ENCODE measurements around the gene ITGB2. TPM values are rescaled to one million over a fixed set of nuclear protein-coding genes. Genes with fewer than 3 reads are reported as not detected.
"Not testable (repeated sequence)": the region's sequence is repeated elsewhere in the genome, so short reads cannot be mapped to it uniquely, and the experiment has no call there.

Gene ITGB2
- polyA plus RNA-seq, 1 of the 3 experiments (the other 2 are of a cell fraction) = 0.77 TPM

- Histone ChIP-seq H2AFZ (ENCODE audit: low read depth) (peak overlapping the region; percentile 78; the same call in 1 of the 2 replicates), H3K4me3 (ENCODE audit: low read depth in 2 of 2, low read length in 1 of 2) (no peak overlapping the region), H3K79me2 (ENCODE audit: insufficient read depth) (no peaks in the 10 kb centered on the region), H3K9me3 (no peaks in the 10 kb centered on the region), H4K20me1 (ENCODE audit: insufficient read depth) (no peaks in the 10 kb centered on the region), H3K9ac (no peak overlapping the region), H3K4me1 (ENCODE audit: control insufficient read depth in 1 of 2, insufficient read depth in 2 of 2, low read depth in 1 of 2, low read length in 1 of 2) (peaks cover 0 to 19% of the 10 kb centered on the region in 2 experiments; a peak in 1 of 4 replicates), H3K27me3 (ENCODE audit: insufficient read depth) (no peaks in the 10 kb centered on the region), H3K4me2 (peak overlapping the region; percentile 65; the same call in 1 of the 2 replicates), H3K36me3 (replicated peaks in 1 of 2; ENCODE audit: control insufficient read depth in 1 of 2, insufficient read depth in 2 of 2, low read length in 1 of 2) (no peaks in the 10 kb centered on the region), H3F3A (replicated peaks; ENCODE audit: insufficient read depth) (peaks cover 17% of the 10 kb centered on the region), H3K27ac (ENCODE audit: low read depth in 2 of 2, low read length in 1 of 2) (peak overlapping the region in 1 of 2 experiments; percentile 53; a peak in 2 of 4 replicates), H3K9me2 (no peaks in the 10 kb centered on the region)
- ChIA-PET POLR2A (no interaction called here), CTCF (interaction anchor here (1.6 to 2.6 kb wide), 2 partner anchors 12 to 52 kb away, joined by 5 to 14 read pairs; no protein-coding TSS in a partner anchor)
- DNase-seq = no peak
- 47% methylated on average over 8 of the region's 8 CpGs for WGBS (ENCODE audit: low lambda C conversion rate)
- TF ChIP-seq GABPA (IDR thresholded peaks at IDR 0.05; ENCODE audit: low read depth) = peak; percentile 27; the same call in 1 of the 2 replicates
- no peak for TF ChIP-seq REST (IDR thresholded peaks at IDR 0.05; ENCODE audit: low read depth, low read length)
- 0 out of 2 replicates have a peak, but pooled peaks have one; percentile 16 for TF ChIP-seq FOXM1 (IDR thresholded peaks at IDR 0.05; ENCODE audit: low read depth)
- TF ChIP-seq, protein P1, sequence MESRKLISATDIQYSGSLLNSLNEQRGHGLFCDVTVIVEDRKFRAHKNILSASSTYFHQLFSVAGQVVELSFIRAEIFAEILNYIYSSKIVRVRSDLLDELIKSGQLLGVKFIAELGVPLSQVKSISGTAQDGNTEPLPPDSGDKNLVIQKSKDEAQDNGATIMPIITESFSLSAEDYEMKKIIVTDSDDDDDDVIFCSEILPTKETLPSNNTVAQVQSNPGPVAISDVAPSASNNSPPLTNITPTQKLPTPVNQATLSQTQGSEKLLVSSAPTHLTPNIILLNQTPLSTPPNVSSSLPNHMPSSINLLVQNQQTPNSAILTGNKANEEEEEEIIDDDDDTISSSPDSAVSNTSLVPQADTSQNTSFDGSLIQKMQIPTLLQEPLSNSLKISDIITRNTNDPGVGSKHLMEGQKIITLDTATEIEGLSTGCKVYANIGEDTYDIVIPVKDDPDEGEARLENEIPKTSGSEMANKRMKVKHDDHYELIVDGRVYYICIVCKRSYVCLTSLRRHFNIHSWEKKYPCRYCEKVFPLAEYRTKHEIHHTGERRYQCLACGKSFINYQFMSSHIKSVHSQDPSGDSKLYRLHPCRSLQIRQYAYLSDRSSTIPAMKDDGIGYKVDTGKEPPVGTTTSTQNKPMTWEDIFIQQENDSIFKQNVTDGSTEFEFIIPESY (IDR thresholded peaks at IDR 0.05; ENCODE audit: borderline replicate concordance, low read depth) = no peak
- TF ChIP-seq SMC3 (IDR thresholded peaks at IDR 0.05; ENCODE audit: low read depth, low read length) = no peak
Observed at GRCh38 chr21:44880405-44881197, 40.1 kb downstream of the ITGB2 start.

- 87% methylated on average over 6 of the region's 8 CpGs for WGBS (ENCODE audit: low lambda C conversion rate)
- H3K36me3 ChIP-seq (replicated peaks in 1 of 2; ENCODE audit: control insufficient read depth in 1 of 2, insufficient read depth in 2 of 2, low read length in 1 of 2); H3K4me3 ChIP-seq (ENCODE audit: low read depth in 2 of 2, low read length in 1 of 2); H3K79me2 ChIP-seq (ENCODE audit: insufficient read depth); POLR2A ChIA-PET; H3K9ac ChIP-seq; H3K27me3 ChIP-seq (ENCODE audit: insufficient read depth); H4K20me1 ChIP-seq (ENCODE audit: insufficient read depth); DNase-seq; H3K9me2 ChIP-seq; H2AFZ ChIP-seq (ENCODE audit: low read depth); H3K4me2 ChIP-seq; H3K27ac ChIP-seq (ENCODE audit: low read depth in 2 of 2, low read length in 1 of 2); H3K9me3 ChIP-seq: not testable (repeated sequence)
- peaks cover 17% of the 10 kb centered on the region for H3F3A ChIP-seq (replicated peaks; ENCODE audit: insufficient read depth)
- peaks cover 7 to 19% of the 10 kb centered on the region in 2 experiments; a peak in 2 of 4 replicates for H3K4me1 ChIP-seq (ENCODE audit: control insufficient read depth in 1 of 2, insufficient read depth in 2 of 2, low read depth in 1 of 2, low read length in 1 of 2)
- CTCF ChIA-PET = interaction anchor here (1.0 to 1.6 kb wide), 3 partner anchors 53 to 259 kb away, joined by 3 to 5 read pairs (median 4); no protein-coding TSS in a partner anchor
Observed at GRCh38 chr21:44879238-44879637, 41.5 kb downstream of the ITGB2 start.
